Superior temporal gyrus (tissue), 1 donor: ENCODE data around the gene C20orf204.
A peak's percentile ranks its signal among the peaks of the same experiment; 100 is the strongest.

Experiments
- DNase-seq: peaks from one replicate; pipeline ENCODE4 v3.0.0-alpha.2; 2016; ENCODE audit errors: extremely low spot score

Gene C20orf204

GRCh38 chr20:64056639-64056888 lies 20.6 kb downstream of the C20orf204 start:
- DNase-seq = no peak

- DNase-seq = no peak
These were observed 21.1 kb downstream of the C20orf204 start for GRCh38 chr20:64056889-64057627.

GRCh38 chr20:64057628-64058498 lies 21.9 kb downstream of the C20orf204 start:
- DNase-seq = peak; percentile 43

GRCh38 chr20:64058536-64058935 lies 22.6 kb downstream of the C20orf204 start:
- DNase-seq = no peak

GRCh38 chr20:64062276-64062595 lies 26.3 kb downstream of the C20orf204 start:
- no peak for DNase-seq

- peak; percentile 98 for DNase-seq
These were observed 26.8 kb downstream of the C20orf204 start, which contains the start of gene TCEA2 for GRCh38 chr20:64062596-64063388. TCEA2 (plus strand) TSS chr20:64063198; CDS start chr20:64063313, 115 bp downstream.

- DNase-seq = no peak
These were observed 27.6 kb downstream of the C20orf204 start for GRCh38 chr20:64063389-64064144.

- no peak for DNase-seq
These were observed 28.2 kb downstream of the C20orf204 start for GRCh38 chr20:64064145-64064698.

- no peak for DNase-seq
These were observed 29.3 kb downstream of the C20orf204 start for GRCh38 chr20:64065062-64065973.

- DNase-seq = no peak
These were observed 30.0 kb downstream of the C20orf204 start for GRCh38 chr20:64065974-64066343.

- no peak for DNase-seq
These were observed 31.1 kb downstream of the C20orf204 start for GRCh38 chr20:64067005-64067632.

GRCh38 chr20:64067733-64068307 lies 31.8 kb downstream of the C20orf204 start:
- no peak for DNase-seq

GRCh38 chr20:64068386-64069208 lies 32.6 kb downstream of the C20orf204 start:
- DNase-seq = no peak

GRCh38 chr20:64069209-64069613 lies 33.2 kb downstream of the C20orf204 start:
- no peak for DNase-seq

- no peak for DNase-seq
These were observed 33.7 kb downstream of the C20orf204 start for GRCh38 chr20:64069614-64070243.

GRCh38 chr20:64070244-64070993 lies 34.4 kb downstream of the C20orf204 start:
- DNase-seq = no peak
